Neutrophil (primary cell): ENCODE data around the gene NR1H2.
"Not testable (repeated sequence)": the region's sequence is repeated elsewhere in the genome, so short reads cannot be mapped to it uniquely, and the experiment has no call there.

Experiments used
- H3K27ac ChIP-seq: fragments of 200-600 bp; sonication (generic); 2 replicates; pipeline ENCODE4 v1.5.1; 2016; ENCODE audit warnings: mild to moderate bottlenecking, moderate library complexity
- H3K27me3 ChIP-seq: fragments of 200-600 bp; sonication (generic); 2 replicates; pipeline ENCODE4 v1.6.0; 2016; ENCODE audit warnings: mild to moderate bottlenecking
- H3K36me3 ChIP-seq: fragments of 200-600 bp; sonication (generic); 2 replicates; pipeline ENCODE4 v1.5.1; 2017
- H3K4me1 ChIP-seq, 2 experiments: fragments of 200-600 bp in 1 of 2; sonication (generic) in 1 of 2; 1 replicate in 1 of 2; 2 replicates in 1 of 2; pipeline versions ENCODE4 v1.5.1 to v1.6.1; 2013 to 2016; ENCODE audit warnings: low read depth in 1 of 2, low read length in 1 of 2, mild to moderate bottlenecking in 1 of 2, moderate library complexity in 1 of 2; ENCODE audit not compliant: control insufficient read depth in 1 of 2, insufficient read depth in 1 of 2
- H3K4me3 ChIP-seq, 2 experiments: fragments of 200-600 bp in 1 of 2; sonication (generic) in 1 of 2; 1 replicate in 1 of 2; 2 replicates in 1 of 2; pipeline ENCODE4 v1.5.1; 2013 to 2016; ENCODE audit warnings: low read depth in 1 of 2, low read length in 1 of 2, mild to moderate bottlenecking in 1 of 2, moderate library complexity in 1 of 2
- H3K9me3 ChIP-seq: fragments of 200-600 bp; sonication (generic); 2 replicates; pipeline ENCODE4 v1.5.1; 2016
- CTCF ChIP-seq: fragments of 200-600 bp; sonication (generic); IDR thresholded peaks from 2 replicates; pipeline ENCODE4 v1.5.1; 2016; ENCODE audit warnings: antibody characterized with exemption

Gene NR1H2

GRCh38 chr19:50340331-50340730 is 35.9 kb upstream of the NR1H2 start:
- Histone ChIP-seq H3K4me3 (no peak overlapping the region), H3K27me3 (peaks cover 29% of the 10 kb centered on the region), H3K27ac (no peak overlapping the region), H3K9me3 (no peaks in the 10 kb centered on the region), H3K36me3 (no peaks in the 10 kb centered on the region), H3K4me1 (no peaks in the 10 kb centered on the region)
- no peak for TF ChIP-seq CTCF

- no peak for TF ChIP-seq CTCF
- Histone ChIP-seq H3K27me3 (peaks cover 24% of the 10 kb centered on the region), H3K9me3 (no peaks in the 10 kb centered on the region), H3K4me3 (no peak overlapping the region), H3K27ac (no peak overlapping the region), H3K4me1 (no peaks in the 10 kb centered on the region), H3K36me3 (no peaks in the 10 kb centered on the region)
Measured at GRCh38 chr19:50341091-50341564, 35.1 kb upstream of the NR1H2 start.

- Histone ChIP-seq H3K9me3 (no peaks in the 10 kb centered on the region), H3K4me3 (no peak overlapping the region), H3K36me3 (no peaks in the 10 kb centered on the region), H3K27ac (no peak overlapping the region), H3K4me1 (no peaks in the 10 kb centered on the region), H3K27me3 (no peaks in the 10 kb centered on the region)
- no peak for TF ChIP-seq CTCF
Measured at GRCh38 chr19:50344661-50345318, 31.5 kb upstream of the NR1H2 start.

- not testable (repeated sequence) for H3K36me3 ChIP-seq, H3K4me3 ChIP-seq, H3K27ac ChIP-seq, H3K9me3 ChIP-seq, H3K4me1 ChIP-seq, H3K27me3 ChIP-seq
Measured at GRCh38 chr19:50347089-50347581, 29.1 kb upstream of the NR1H2 start.

- no peak overlapping the region for H3K27ac ChIP-seq
- no peak overlapping the region for H3K4me3 ChIP-seq
- H3K9me3 ChIP-seq = no peaks in the 10 kb centered on the region
- no peaks in the 10 kb centered on the region for H3K4me1 ChIP-seq
- no peaks in the 10 kb centered on the region for H3K36me3 ChIP-seq
- H3K27me3 ChIP-seq = peaks cover 13% of the 10 kb centered on the region
- no peak for TF ChIP-seq CTCF
Measured at GRCh38 chr19:50349277-50350057, 26.8 kb upstream of the NR1H2 start.

GRCh38 chr19:50352242-50352641 is 24.0 kb upstream of the NR1H2 start:
- no peaks in the 10 kb centered on the region for H3K4me1 ChIP-seq
- TF ChIP-seq CTCF = no peak

GRCh38 chr19:50353487-50353880 is 22.8 kb upstream of the NR1H2 start:
- not testable (repeated sequence) for H3K27ac ChIP-seq, H3K4me1 ChIP-seq, H3K4me3 ChIP-seq, H3K36me3 ChIP-seq, H3K9me3 ChIP-seq
- H3K27me3 ChIP-seq = peaks cover 39% of the 10 kb centered on the region

More at GRCh38 chr19:50352242-50352641, 24.0 kb upstream of the NR1H2 start:
- no peaks in the 10 kb centered on the region for H3K9me3 ChIP-seq
- H3K4me3 ChIP-seq = no peak overlapping the region
- no peaks in the 10 kb centered on the region for H3K36me3 ChIP-seq
- H3K27ac ChIP-seq = no peak overlapping the region
- peaks cover 26% of the 10 kb centered on the region for H3K27me3 ChIP-seq
